GM18951 (cell line): ENCODE measurements around the gene MORC3.
"Not testable (repeated sequence)": the region's sequence is repeated elsewhere in the genome, so short reads cannot be mapped to it uniquely, and the experiment has no call there.

Experiments
- POLR2A ChIP-seq: IDR thresholded peaks from 4 replicates; pipeline ENCODE4 v1.6.1; 2011; ENCODE audit warnings: mild to moderate bottlenecking; ENCODE audit not compliant: insufficient read length, insufficient read depth; ENCODE audit errors: extremely low read depth
- in situ Hi-C: fragments of 300-500 bp; cut with MboI; formaldehyde crosslinking; loops from one replicate; pipeline ENCODE4 v1.12.0; 2022; ENCODE audit warnings: low sequenced_read_pairs, mixed read lengths, inconsistent platforms; ENCODE audit not compliant: unreplicated experiment

The MORC3 gene

GRCh38 chr21:36385233-36386030, 65.4 kb downstream of the MORC3 start, which contains the start of gene CHAF1B:
Gene CHAF1B, plus strand, starts transcription at chr21:36385392. Its CDS starts 745 bp downstream, at chr21:36386137.
- in situ Hi-C loops, result no loop called here
- peak; percentile 78 for TF ChIP-seq POLR2A

GRCh38 chr21:36386031-36386642, 66.1 kb downstream of the MORC3 start:
- in situ Hi-C loops, result no loop called here
- no peak for TF ChIP-seq POLR2A

- no peak for TF ChIP-seq POLR2A
- in situ Hi-C loops, result no loop called here
Measured at GRCh38 chr21:36388096-36388495, 68.1 kb downstream of the MORC3 start.

- in situ Hi-C loops, result no loop called here
- TF ChIP-seq POLR2A, result no peak
Measured at GRCh38 chr21:36388835-36389234, 68.8 kb downstream of the MORC3 start.

GRCh38 chr21:36391649-36392048, 71.7 kb downstream of the MORC3 start:
- in situ Hi-C loops, result not testable (repeated sequence)

GRCh38 chr21:36395353-36396111, 75.5 kb downstream of the MORC3 start:
- in situ Hi-C loops, result no loop called here
- no peak for TF ChIP-seq POLR2A

GRCh38 chr21:36396325-36396724, 76.3 kb downstream of the MORC3 start:
- in situ Hi-C loops, result no loop called here

GRCh38 chr21:36396971-36397370, 77.0 kb downstream of the MORC3 start:
- no peak for TF ChIP-seq POLR2A

More at GRCh38 chr21:36396325-36396724, 76.3 kb downstream of the MORC3 start:
- no peak for TF ChIP-seq POLR2A

GRCh38 chr21:36397606-36398005, 77.6 kb downstream of the MORC3 start:
- in situ Hi-C loops, result no loop called here

More at GRCh38 chr21:36396971-36397370, 77.0 kb downstream of the MORC3 start:
- in situ Hi-C loops, result no loop called here

GRCh38 chr21:36399736-36400135, 79.7 kb downstream of the MORC3 start:
- in situ Hi-C loops, result not testable (repeated sequence)

More at GRCh38 chr21:36397606-36398005, 77.6 kb downstream of the MORC3 start:
- TF ChIP-seq POLR2A, result no peak

- TF ChIP-seq POLR2A, result no peak
- in situ Hi-C loops, result no loop called here
Measured at GRCh38 chr21:36400719-36401118, 80.7 kb downstream of the MORC3 start.

GRCh38 chr21:36402339-36402738, 82.3 kb downstream of the MORC3 start:
- TF ChIP-seq POLR2A, result no peak
- in situ Hi-C loops, result no loop called here

GRCh38 chr21:36403713-36404112, 83.7 kb downstream of the MORC3 start:
- TF ChIP-seq POLR2A, result no peak
- in situ Hi-C loops, result no loop called here
